ENCODE data around the gene SIGLEC9.

Gene SIGLEC9

GRCh38 chr19:51097796-51098195 lies 26.9 kb upstream of the SIGLEC9 start:
- DNase-seq, result no peak

GRCh38 chr19:51098365-51099046 lies 26.2 kb upstream of the SIGLEC9 start:
- DNase-seq, result peak; percentile 32

- DNase-seq, result no peak
Observed at GRCh38 chr19:51099047-51099382, 25.7 kb upstream of the SIGLEC9 start.

- no peak for DNase-seq
Observed at GRCh38 chr19:51100601-51101000, 24.1 kb upstream of the SIGLEC9 start.

- no peak for DNase-seq
Observed at GRCh38 chr19:51101171-51101865, 23.4 kb upstream of the SIGLEC9 start.

- no peak for DNase-seq
Observed at GRCh38 chr19:51102991-51103390, 21.7 kb upstream of the SIGLEC9 start.

- DNase-seq, result no peak
Observed at GRCh38 chr19:51103926-51104341, 20.8 kb upstream of the SIGLEC9 start.

- peak; percentile 39 for DNase-seq
Observed at GRCh38 chr19:51107406-51108065, 17.2 kb upstream of the SIGLEC9 start.

- DNase-seq, result peak; percentile 99
Observed at GRCh38 chr19:51108066-51108804, 16.5 kb upstream of the SIGLEC9 start, which contains the start of gene CTU1. Gene CTU1 (minus strand): TSS chr19:51108409. CDS start chr19:51104569, 3,840 bp downstream.

- no peak for DNase-seq
Observed at GRCh38 chr19:51108805-51109146, 15.9 kb upstream of the SIGLEC9 start.

GRCh38 chr19:51110666-51110971 lies 14.1 kb upstream of the SIGLEC9 start:
- no peak for DNase-seq

- DNase-seq, result no peak
Observed at GRCh38 chr19:51111606-51112005, 13.1 kb upstream of the SIGLEC9 start.

GRCh38 chr19:51114087-51114729 lies 10.5 kb upstream of the SIGLEC9 start:
- DNase-seq, result no peak

GRCh38 chr19:51116736-51117286 lies 7.9 kb upstream of the SIGLEC9 start:
- DNase-seq, result no peak

GRCh38 chr19:51119101-51119500 lies 5.6 kb upstream of the SIGLEC9 start:
- no peak for DNase-seq

- no peak for DNase-seq
Observed at GRCh38 chr19:51119611-51120010, 5.1 kb upstream of the SIGLEC9 start.

- DNase-seq, result no peak
Observed at GRCh38 chr19:51120160-51120559, 4.5 kb upstream of the SIGLEC9 start.

- DNase-seq, result no peak
Observed at GRCh38 chr19:51121257-51121656, 3.4 kb upstream of the SIGLEC9 start.

- no peak for DNase-seq
Observed at GRCh38 chr19:51122112-51122981, 2.4 kb upstream of the SIGLEC9 start.

GRCh38 chr19:51123381-51123800 lies 1.3 kb upstream of the SIGLEC9 start:
- DNase-seq, result no peak

- no peak for DNase-seq
Observed at GRCh38 chr19:51123802-51124201, 904 bp upstream of the SIGLEC9 start.

- DNase-seq, result no peak
Observed at GRCh38 chr19:51124216-51124615, 490 bp upstream of the SIGLEC9 start.

Measured in fibroblast of skin of right quadriceps (primary cell).